Left ventricle myocardium superior (tissue), 1 donor: ENCODE results near the gene LIPG. TPM values are rescaled to one million over a fixed set of nuclear protein-coding genes. Genes with fewer than 3 reads are reported as not detected.

Experiments
- ATAC-seq: fragments of 200-7000 bp; cut with Tn5 transposase; one replicate; pipeline ENCODE4 v1.9.1; 2020; ENCODE audit warnings: mild to moderate bottlenecking, moderate library complexity
- DNase-seq: peaks from one replicate; pipeline ENCODE4 v3.0.0-alpha.2; 2020
- intact Hi-C: fragments of 100-400 bp; cut with micrococcal nuclease; formaldehyde crosslinking; loops from one replicate; pipeline ENCODE4 v1.11.0; 2022
- total RNA-seq: library from RNA; stranded (reverse); fragmentation: NEBNext Ultra II Directional; extraction: Animal tissue kit (Norgen Biotek cat#: 25700); gene quantifications from one replicate; pipeline ENCODE4 v1.2.1, GENCODE V29; 2021
- donor health status: DM: no; HTN: yes; CAD: no; lungs with severe emphysema.

LIPG gene
- total RNA-seq, 1 donor from 2014 or later = not detected

- intact Hi-C loops = no loop called here
- no peak for DNase-seq
- ATAC-seq = no peak
Measured at GRCh38 chr18:49623571-49623970, 61.7 kb downstream of the LIPG start.

- intact Hi-C loops = no loop called here
- ATAC-seq = no peak
- DNase-seq = no peak
Measured at GRCh38 chr18:49625021-49625691, 63.3 kb downstream of the LIPG start.

- ATAC-seq = no peak
- intact Hi-C loops = no loop called here
- no peak for DNase-seq
Measured at GRCh38 chr18:49626842-49627467, 65.1 kb downstream of the LIPG start.

GRCh38 chr18:49628119-49628518 lies 66.3 kb downstream of the LIPG start:
- ATAC-seq = no peak
- DNase-seq = no peak
- intact Hi-C loops = no loop called here

- ATAC-seq = peak; percentile 65
- peak; percentile 62 for DNase-seq
- intact Hi-C loops = no loop called here
Measured at GRCh38 chr18:49628881-49629795, 67.3 kb downstream of the LIPG start.

- ATAC-seq = no peak
- intact Hi-C loops = no loop called here
Measured at GRCh38 chr18:49630246-49630699, 68.4 kb downstream of the LIPG start.

GRCh38 chr18:49631146-49631866 lies 69.4 kb downstream of the LIPG start:
- peak; percentile 28 for ATAC-seq
- intact Hi-C loops = no loop called here

More at GRCh38 chr18:49630246-49630699, 68.4 kb downstream of the LIPG start:
- DNase-seq = no peak

GRCh38 chr18:49632588-49632987 lies 70.7 kb downstream of the LIPG start:
- intact Hi-C loops = no loop called here
- ATAC-seq = peak; percentile 62
- no peak for DNase-seq

More at GRCh38 chr18:49631146-49631866, 69.4 kb downstream of the LIPG start:
- DNase-seq = no peak

GRCh38 chr18:49638209-49638785 lies 76.4 kb downstream of the LIPG start:
- DNase-seq (no peak), ATAC-seq (no peak)
- intact Hi-C loops = no loop called here

- no peak for ATAC-seq
- intact Hi-C loops = no loop called here
- DNase-seq = no peak
Measured at GRCh38 chr18:49638891-49639557, 77.2 kb downstream of the LIPG start.

- DNase-seq = peak; percentile 47
- intact Hi-C loops = no loop called here
- peak; percentile 33 for ATAC-seq
Measured at GRCh38 chr18:49639643-49640391, 78.0 kb downstream of the LIPG start.

GRCh38 chr18:49640741-49641140 lies 78.9 kb downstream of the LIPG start:
- intact Hi-C loops = no loop called here
- ATAC-seq (no peak), DNase-seq (no peak)

GRCh38 chr18:49645196-49645595 lies 83.3 kb downstream of the LIPG start:
- intact Hi-C loops = no loop called here
- ATAC-seq (no peak), DNase-seq (no peak)

- DNase-seq (peak; percentile 77), ATAC-seq (peak; percentile 93)
- intact Hi-C loops = no loop called here
Measured at GRCh38 chr18:49645841-49646351, 84.0 kb downstream of the LIPG start.

GRCh38 chr18:49646873-49647272 lies 85.0 kb downstream of the LIPG start:
- ATAC-seq (no peak), DNase-seq (no peak)
- intact Hi-C loops = no loop called here

GRCh38 chr18:49647496-49648168 lies 85.8 kb downstream of the LIPG start:
- DNase-seq (no peak), ATAC-seq (no peak)
- intact Hi-C loops = no loop called here

- DNase-seq (peak; percentile 40), ATAC-seq (peak; percentile 76)
- intact Hi-C loops = no loop called here
Measured at GRCh38 chr18:49648326-49648725, 86.5 kb downstream of the LIPG start.
